Measurements from ENCODE around the gene CERS3.

Gene CERS3

DNA sequence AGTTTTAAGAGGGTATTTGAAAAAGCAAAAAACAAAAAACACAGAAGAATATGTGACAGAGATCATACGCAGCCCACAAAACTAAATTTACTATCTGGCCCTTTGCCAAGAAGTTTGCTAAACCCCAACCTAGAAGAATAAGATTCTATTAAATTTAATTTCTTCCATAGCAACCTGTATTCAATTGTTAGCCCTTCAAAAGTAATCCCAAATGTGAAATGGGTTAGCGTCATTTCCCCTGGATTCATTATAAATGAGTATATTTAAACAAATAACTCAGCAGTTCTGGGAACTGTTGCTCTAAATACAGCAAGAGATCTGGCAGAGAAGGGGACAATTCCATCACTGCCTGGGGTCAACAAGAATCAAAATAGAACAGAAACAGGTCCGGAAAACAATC is 56.8 kb downstream of the CERS3 start:
- H3K27ac ChIP-seq (replicated peaks), result no peak overlapping the region
- no peak for DNase-seq (ENCODE audit: low read depth in 1 of 2, low spot score in 1 of 2)
- H3K27me3 ChIP-seq (ENCODE audit: insufficient read depth, poor library complexity, severe bottlenecking), result no peaks in the 10 kb centered on the region
- no peak overlapping the region for H3K4me3 ChIP-seq (replicated peaks; ENCODE audit: insufficient read depth, low read length)
- TF ChIP-seq POLR2AphosphoS5 (IDR thresholded peaks at IDR 0.05; ENCODE audit: low read depth) (no peak), SPI1 (IDR thresholded peaks at IDR 0.05; ENCODE audit: borderline replicate concordance, low read depth) (no peak), GABPA (IDR thresholded peaks at IDR 0.05; ENCODE audit: low read depth) (no peak)
- TF ChIP-seq, protein P1, sequence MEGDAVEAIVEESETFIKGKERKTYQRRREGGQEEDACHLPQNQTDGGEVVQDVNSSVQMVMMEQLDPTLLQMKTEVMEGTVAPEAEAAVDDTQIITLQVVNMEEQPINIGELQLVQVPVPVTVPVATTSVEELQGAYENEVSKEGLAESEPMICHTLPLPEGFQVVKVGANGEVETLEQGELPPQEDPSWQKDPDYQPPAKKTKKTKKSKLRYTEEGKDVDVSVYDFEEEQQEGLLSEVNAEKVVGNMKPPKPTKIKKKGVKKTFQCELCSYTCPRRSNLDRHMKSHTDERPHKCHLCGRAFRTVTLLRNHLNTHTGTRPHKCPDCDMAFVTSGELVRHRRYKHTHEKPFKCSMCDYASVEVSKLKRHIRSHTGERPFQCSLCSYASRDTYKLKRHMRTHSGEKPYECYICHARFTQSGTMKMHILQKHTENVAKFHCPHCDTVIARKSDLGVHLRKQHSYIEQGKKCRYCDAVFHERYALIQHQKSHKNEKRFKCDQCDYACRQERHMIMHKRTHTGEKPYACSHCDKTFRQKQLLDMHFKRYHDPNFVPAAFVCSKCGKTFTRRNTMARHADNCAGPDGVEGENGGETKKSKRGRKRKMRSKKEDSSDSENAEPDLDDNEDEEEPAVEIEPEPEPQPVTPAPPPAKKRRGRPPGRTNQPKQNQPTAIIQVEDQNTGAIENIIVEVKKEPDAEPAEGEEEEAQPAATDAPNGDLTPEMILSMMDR (IDR thresholded peaks at IDR 0.05; ENCODE audit: insufficient read depth, low read length), result no peak
- TF ChIP-seq, protein P2, sequence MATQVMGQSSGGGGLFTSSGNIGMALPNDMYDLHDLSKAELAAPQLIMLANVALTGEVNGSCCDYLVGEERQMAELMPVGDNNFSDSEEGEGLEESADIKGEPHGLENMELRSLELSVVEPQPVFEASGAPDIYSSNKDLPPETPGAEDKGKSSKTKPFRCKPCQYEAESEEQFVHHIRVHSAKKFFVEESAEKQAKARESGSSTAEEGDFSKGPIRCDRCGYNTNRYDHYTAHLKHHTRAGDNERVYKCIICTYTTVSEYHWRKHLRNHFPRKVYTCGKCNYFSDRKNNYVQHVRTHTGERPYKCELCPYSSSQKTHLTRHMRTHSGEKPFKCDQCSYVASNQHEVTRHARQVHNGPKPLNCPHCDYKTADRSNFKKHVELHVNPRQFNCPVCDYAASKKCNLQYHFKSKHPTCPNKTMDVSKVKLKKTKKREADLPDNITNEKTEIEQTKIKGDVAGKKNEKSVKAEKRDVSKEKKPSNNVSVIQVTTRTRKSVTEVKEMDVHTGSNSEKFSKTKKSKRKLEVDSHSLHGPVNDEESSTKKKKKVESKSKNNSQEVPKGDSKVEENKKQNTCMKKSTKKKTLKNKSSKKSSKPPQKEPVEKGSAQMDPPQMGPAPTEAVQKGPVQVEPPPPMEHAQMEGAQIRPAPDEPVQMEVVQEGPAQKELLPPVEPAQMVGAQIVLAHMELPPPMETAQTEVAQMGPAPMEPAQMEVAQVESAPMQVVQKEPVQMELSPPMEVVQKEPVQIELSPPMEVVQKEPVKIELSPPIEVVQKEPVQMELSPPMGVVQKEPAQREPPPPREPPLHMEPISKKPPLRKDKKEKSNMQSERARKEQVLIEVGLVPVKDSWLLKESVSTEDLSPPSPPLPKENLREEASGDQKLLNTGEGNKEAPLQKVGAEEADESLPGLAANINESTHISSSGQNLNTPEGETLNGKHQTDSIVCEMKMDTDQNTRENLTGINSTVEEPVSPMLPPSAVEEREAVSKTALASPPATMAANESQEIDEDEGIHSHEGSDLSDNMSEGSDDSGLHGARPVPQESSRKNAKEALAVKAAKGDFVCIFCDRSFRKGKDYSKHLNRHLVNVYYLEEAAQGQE (IDR thresholded peaks at IDR 0.05; ENCODE audit: insufficient replicate concordance, low read depth), result no peak

DNA sequence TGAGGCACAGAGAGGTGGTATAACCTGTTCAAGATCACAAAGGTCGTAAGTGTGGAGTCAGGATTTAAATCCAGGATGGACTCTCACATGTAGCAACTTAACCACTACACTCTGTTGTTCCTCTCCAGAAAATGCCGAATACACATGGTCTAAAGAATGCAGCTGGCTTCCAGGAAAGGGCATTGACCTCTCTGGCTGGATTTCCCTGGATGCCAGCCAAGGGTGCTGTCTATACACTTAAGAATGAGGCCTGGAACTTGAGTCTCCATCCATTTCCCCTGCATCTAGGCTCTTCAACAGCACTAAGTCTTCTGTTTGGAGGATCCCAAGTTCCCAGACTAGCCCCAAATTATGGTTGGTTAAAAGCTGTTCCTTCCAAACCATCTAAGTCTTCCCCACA is 60.5 kb downstream of the CERS3 start:
- Histone ChIP-seq H3K27me3 (ENCODE audit: insufficient read depth, poor library complexity, severe bottlenecking) (no peaks in the 10 kb centered on the region), H3K27ac (replicated peaks) (no peak overlapping the region), H3K4me3 (replicated peaks; ENCODE audit: insufficient read depth, low read length) (no peak overlapping the region)
- TF ChIP-seq, protein P2 (IDR thresholded peaks at IDR 0.05; ENCODE audit: insufficient replicate concordance, low read depth), result no peak
- TF ChIP-seq GABPA (IDR thresholded peaks at IDR 0.05; ENCODE audit: low read depth), result no peak
- TF ChIP-seq SPI1 (IDR thresholded peaks at IDR 0.05; ENCODE audit: borderline replicate concordance, low read depth), result no peak
- no peak for TF ChIP-seq POLR2AphosphoS5 (IDR thresholded peaks at IDR 0.05; ENCODE audit: low read depth)
- TF ChIP-seq, protein P1 (IDR thresholded peaks at IDR 0.05; ENCODE audit: insufficient read depth, low read length), result no peak
- no peak for DNase-seq (ENCODE audit: low read depth in 1 of 2, low spot score in 1 of 2)

DNA sequence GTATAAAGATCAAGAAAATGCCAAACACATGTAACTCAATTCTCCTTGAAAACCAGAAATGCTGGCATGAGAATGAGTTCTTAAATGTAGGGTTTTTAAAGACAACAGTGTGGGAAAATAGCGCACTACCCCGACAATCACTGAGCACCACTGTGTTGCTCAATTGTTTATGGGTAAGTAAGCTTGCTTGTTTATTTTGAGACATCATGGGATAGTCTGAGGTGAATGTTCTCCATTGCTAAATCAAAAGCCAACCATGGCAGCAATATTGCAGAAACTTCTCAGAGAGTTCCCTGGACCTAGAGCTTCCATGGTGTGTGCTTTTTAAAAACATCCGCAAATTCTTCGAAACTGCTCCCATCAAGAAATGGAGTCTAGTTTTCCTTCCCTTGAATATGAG is 62.7 kb downstream of the CERS3 start:
- no peak for TF ChIP-seq SPI1 (IDR thresholded peaks at IDR 0.05; ENCODE audit: borderline replicate concordance, low read depth)
- TF ChIP-seq GABPA (IDR thresholded peaks at IDR 0.05; ENCODE audit: low read depth), result no peak
- TF ChIP-seq POLR2AphosphoS5 (IDR thresholded peaks at IDR 0.05; ENCODE audit: low read depth), result no peak
- Histone ChIP-seq H3K27ac (replicated peaks) (no peak overlapping the region), H3K4me3 (replicated peaks; ENCODE audit: insufficient read depth, low read length) (no peak overlapping the region), H3K27me3 (ENCODE audit: insufficient read depth, poor library complexity, severe bottlenecking) (no peaks in the 10 kb centered on the region)
- DNase-seq (ENCODE audit: low read depth in 1 of 2, low spot score in 1 of 2), result no peak

DNA sequence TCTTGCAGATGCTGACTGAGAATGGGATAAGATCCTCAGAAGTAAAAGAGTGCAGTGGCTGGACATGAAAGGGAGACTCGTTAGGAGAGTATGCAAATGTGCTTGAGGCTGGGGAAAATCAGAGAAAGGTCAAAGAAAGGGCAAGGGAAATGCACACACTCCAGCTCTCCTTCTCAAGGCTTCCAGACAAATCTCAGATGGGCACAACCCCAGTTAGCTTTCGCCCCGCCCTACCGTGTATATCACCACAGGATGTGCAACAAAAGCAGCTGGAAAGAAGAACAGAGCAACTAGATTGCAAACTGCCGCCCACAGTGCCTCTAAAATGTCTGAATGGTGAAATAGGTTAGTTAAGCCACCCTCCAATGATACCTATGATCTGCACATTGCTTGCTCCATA is 63.9 kb downstream of the CERS3 start:
- Histone ChIP-seq H3K27me3 (ENCODE audit: insufficient read depth, poor library complexity, severe bottlenecking) (no peaks in the 10 kb centered on the region), H3K27ac (replicated peaks) (no peak overlapping the region), H3K4me3 (replicated peaks; ENCODE audit: insufficient read depth, low read length) (no peak overlapping the region)
- TF ChIP-seq, protein P2 (IDR thresholded peaks at IDR 0.05; ENCODE audit: insufficient replicate concordance, low read depth), result no peak
- TF ChIP-seq SPI1 (IDR thresholded peaks at IDR 0.05; ENCODE audit: borderline replicate concordance, low read depth) (no peak), GABPA (IDR thresholded peaks at IDR 0.05; ENCODE audit: low read depth) (no peak), POLR2AphosphoS5 (IDR thresholded peaks at IDR 0.05; ENCODE audit: low read depth) (no peak)
- TF ChIP-seq, protein P1 (IDR thresholded peaks at IDR 0.05; ENCODE audit: insufficient read depth, low read length), result no peak
- peak in 1 of 2 experiments; percentile 13 for DNase-seq (ENCODE audit: low read depth in 1 of 2, low spot score in 1 of 2)

Data from HL-60 (cell line).